Fibroblast of mammary gland (primary cell): ENCODE measurements around the gene PLLP.
A peak's percentile ranks its signal among the peaks of the same experiment; 100 is the strongest.

Source experiments
- DNase-seq: peaks from one replicate; pipeline ENCODE4 v3.0.0-alpha.2; 2010; ENCODE audit warnings: low read depth
- H3K4me3 ChIP-seq: 2 replicates; pipeline ENCODE4 v1.5.1; 2011; ENCODE audit warnings: low read depth, mild to moderate bottlenecking, low read length, moderate library complexity; ENCODE audit not compliant: control insufficient read depth
- TF ChIP-seq, protein P1 (sequence below): conservative IDR thresholded peaks from 2 replicates; pipeline ENCODE4 v1.5.1; 2011; ENCODE audit warnings: low read depth, low read length, inconsistent platforms; ENCODE audit not compliant: control insufficient read depth, insufficient read depth

The PLLP gene

DNA sequence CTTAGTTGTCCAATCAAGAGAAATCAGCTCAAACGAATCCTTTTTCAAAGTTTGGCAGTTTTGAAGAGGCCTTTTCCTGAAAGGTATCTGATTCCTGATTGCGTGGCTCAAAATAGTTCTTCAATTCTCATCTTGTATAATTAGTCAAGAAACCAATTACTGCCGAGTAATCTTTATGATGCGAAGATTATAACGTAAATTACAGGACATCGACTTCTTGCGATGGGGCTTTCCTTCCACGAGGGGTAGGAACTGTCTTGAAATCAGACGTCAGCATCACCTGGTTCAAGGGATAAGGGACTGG lies 40.1 kb downstream of the PLLP start:
- TF ChIP-seq, protein P1, sequence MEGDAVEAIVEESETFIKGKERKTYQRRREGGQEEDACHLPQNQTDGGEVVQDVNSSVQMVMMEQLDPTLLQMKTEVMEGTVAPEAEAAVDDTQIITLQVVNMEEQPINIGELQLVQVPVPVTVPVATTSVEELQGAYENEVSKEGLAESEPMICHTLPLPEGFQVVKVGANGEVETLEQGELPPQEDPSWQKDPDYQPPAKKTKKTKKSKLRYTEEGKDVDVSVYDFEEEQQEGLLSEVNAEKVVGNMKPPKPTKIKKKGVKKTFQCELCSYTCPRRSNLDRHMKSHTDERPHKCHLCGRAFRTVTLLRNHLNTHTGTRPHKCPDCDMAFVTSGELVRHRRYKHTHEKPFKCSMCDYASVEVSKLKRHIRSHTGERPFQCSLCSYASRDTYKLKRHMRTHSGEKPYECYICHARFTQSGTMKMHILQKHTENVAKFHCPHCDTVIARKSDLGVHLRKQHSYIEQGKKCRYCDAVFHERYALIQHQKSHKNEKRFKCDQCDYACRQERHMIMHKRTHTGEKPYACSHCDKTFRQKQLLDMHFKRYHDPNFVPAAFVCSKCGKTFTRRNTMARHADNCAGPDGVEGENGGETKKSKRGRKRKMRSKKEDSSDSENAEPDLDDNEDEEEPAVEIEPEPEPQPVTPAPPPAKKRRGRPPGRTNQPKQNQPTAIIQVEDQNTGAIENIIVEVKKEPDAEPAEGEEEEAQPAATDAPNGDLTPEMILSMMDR, result no peak
- H3K4me3 ChIP-seq, result peak overlapping the region; percentile 66
- no peak for DNase-seq

DNA sequence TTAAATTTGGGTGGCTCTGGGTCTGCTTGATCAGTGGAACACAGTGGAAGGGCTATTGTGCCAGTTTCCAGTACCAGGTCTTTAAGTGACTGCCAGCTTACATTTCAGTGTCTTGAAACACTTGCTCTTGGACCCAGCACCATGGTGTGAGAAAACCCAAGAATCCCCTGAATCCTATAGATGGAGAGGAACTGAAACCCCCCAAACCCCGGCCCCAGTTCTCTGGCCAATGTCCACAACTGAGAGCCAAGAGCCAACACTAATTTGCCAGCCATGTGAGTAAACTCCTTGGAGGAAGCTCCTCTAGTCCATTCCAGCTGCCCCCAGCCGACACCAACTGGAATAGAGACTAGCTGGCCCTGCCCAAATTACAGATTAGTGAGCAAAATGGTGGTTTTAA lies 41.8 kb downstream of the PLLP start:
- TF ChIP-seq, protein P1, result no peak
- DNase-seq, result no peak
- no peak overlapping the region for H3K4me3 ChIP-seq

DNA sequence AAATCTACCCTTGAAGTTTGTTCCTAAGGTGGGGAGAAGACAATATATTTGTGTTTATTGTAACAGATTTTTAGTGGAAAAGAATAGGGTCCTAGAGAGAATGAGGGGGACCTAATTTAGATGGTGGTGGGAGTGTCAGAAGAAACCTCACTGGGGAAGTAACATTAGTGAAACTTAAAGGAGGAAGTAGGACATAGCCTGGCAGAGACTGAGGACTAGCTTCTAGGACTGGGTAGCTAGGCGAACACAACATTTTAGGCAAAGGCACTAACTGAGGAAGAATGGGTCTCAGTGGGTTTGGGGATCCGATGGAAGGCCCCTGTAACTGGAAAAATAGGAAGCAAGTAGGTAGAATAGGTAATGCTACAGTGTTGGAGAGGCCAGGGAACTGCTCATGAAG lies 43.6 kb downstream of the PLLP start:
- TF ChIP-seq, protein P1, result no peak
- no peak overlapping the region for H3K4me3 ChIP-seq
- DNase-seq, result no peak

DNA sequence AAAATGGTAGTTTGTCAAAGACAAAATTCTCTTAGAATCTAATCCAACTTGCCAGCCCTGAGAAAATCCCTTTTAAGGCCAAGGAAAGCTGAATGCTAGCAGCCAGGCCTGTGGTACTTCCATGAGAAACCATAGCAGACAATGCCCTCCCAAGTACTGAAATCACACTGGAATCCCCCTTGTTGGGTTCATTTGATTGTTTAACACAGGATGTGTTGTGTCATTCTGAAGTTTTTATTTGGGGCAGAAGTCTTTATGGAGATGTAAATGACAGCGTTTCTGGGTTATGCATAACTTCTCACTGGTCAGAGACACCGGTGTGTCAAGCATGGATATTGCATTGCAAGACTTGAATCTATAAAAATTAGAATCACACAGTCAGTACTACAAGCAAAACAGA lies 45.4 kb downstream of the PLLP start:
- H3K4me3 ChIP-seq, result no peak overlapping the region
- TF ChIP-seq, protein P1, result no peak
- DNase-seq, result no peak

DNA sequence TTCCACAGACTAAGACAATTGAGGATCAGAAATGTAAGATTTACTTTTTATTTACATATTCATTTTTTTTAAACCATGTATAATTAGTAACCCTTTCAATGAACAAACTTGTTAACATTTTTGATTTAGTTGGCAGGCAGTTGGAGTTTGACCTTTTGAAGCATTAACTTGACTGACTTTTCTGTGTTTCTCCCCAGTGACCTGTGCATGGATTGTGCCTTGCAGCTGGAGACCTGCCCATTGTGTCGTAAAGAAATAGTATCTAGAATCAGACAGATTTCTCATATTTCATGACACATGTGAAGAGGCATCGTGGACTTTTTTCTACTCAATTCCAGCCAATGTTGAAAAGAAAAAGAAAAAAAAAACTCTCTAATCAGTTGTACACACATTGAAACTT lies 45.8 kb downstream of the PLLP start:
- H3K4me3 ChIP-seq, result no peak overlapping the region
- DNase-seq, result no peak
- TF ChIP-seq, protein P1, result no peak

DNA sequence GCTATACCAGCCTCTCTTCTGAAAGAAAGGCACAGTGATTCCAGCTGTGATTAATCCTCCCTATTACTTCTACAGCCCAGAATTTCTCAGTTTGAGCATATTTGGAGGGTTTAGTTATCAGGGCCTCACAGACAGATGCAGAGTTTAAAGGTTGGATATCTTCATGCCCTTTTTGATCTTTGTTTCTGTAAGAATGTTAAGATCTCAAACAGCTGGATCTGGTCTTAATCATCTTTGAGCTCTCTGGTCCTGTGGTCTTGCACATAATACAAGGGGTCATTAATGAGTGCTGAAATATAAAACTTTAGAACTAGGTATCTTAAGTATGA lies 48.5 kb downstream of the PLLP start:
- H3K4me3 ChIP-seq, result no peak overlapping the region
- no peak for DNase-seq
- TF ChIP-seq, protein P1, result no peak
